ENCODE measurements around the gene LEPROT. TPM values are rescaled to one million over a fixed set of nuclear protein-coding genes. Genes with fewer than 3 reads are reported as not detected.

Gene LEPROT
- total and polyA plus RNA-seq, 2 of the 8 experiments (the other 6 are each of a cell fraction or from before 2014, with no cell fraction given) = 25.7 to 27.2 TPM

DNA sequence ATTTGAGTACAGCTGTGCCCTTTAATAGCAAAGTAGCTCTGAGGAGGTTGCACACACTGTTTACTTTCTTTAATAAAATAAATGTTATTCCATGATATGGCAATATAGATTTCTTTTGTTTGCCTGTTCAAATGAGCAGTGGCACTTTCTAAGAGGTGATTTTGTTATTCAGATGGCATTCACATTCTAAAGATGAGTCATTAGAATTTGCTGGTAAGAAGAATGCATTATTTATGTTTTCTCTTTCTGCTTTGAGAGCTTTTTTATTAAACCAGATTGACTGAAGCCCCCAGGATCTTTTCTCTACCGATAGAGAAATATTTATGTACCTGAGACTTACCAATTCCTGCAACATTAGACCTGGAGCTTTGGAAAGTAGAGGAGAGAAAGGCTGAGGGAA is 11.2 kb upstream of the LEPROT start:
- Histone ChIP-seq H3K4ac (replicated peaks; ENCODE audit: insufficient read length, low read depth, low read length) (no peak overlapping the region), H2AK5ac (ENCODE audit: low read depth, low read length) (no peak overlapping the region), H2BK5ac (ENCODE audit: low read depth, low read length) (no peak overlapping the region), H3K79me2 (ENCODE audit: control insufficient read depth in 1 of 2, insufficient read depth in 2 of 2, low read length in 2 of 2) (no peaks in the 10 kb centered on the region), H4K20me1 (replicated peaks in 1 of 2; ENCODE audit: control insufficient read depth in 1 of 2, insufficient read depth in 2 of 2, low read length in 2 of 2) (no peaks in the 10 kb centered on the region), H3K23me2 (ENCODE audit: low read depth, low read length) (no peaks in the 10 kb centered on the region), H4K91ac (replicated peaks; ENCODE audit: insufficient read length, low read length) (no peak overlapping the region), H3K18ac (ENCODE audit: extremely low read depth, low read length) (no peak overlapping the region), H3K27me3 (replicated peaks in 1 of 4; ENCODE audit: control insufficient read depth in 3 of 4, extremely low read depth in 1 of 4, insufficient read depth in 3 of 4, low read length in 3 of 4) (no peaks in the 10 kb centered on the region), H3K56ac (replicated peaks; ENCODE audit: insufficient read length, low read depth, low read length) (no peak overlapping the region), H3K9me3 (ENCODE audit: insufficient read depth in 2 of 2, low read depth in 1 of 2, low read length in 1 of 2) (no peaks in the 10 kb centered on the region), H3K36me3 (ENCODE audit: control insufficient read depth in 2 of 4, insufficient read depth in 4 of 4, low read length in 3 of 4) (no peaks in the 10 kb centered on the region), H3K79me1 (ENCODE audit: low read depth, low read length) (no peaks in the 10 kb centered on the region), H3K4me3 (ENCODE audit: extremely low read depth in 1 of 4, insufficient read depth in 2 of 4, low read depth in 3 of 4, low read length in 4 of 4) (no peak overlapping the region), H3K14ac (ENCODE audit: insufficient read length) (no peak overlapping the region), H2BK20ac (ENCODE audit: low read length) (no peak overlapping the region), H3K9ac (replicated peaks in 1 of 4; ENCODE audit: extremely low read depth in 1 of 4, low read depth in 3 of 4, low read length in 3 of 4) (no peak overlapping the region), H3K23ac (ENCODE audit: insufficient read length) (no peak overlapping the region), H3K27ac (ENCODE audit: low read depth, low read length) (no peak overlapping the region), H2BK120ac (replicated peaks; ENCODE audit: low read depth, low read length) (no peak overlapping the region), H2BK15ac (ENCODE audit: low read length) (no peak overlapping the region), H4K5ac (ENCODE audit: insufficient read length, low read depth, low read length) (no peak overlapping the region), H3K4me1 (replicated peaks in 1 of 4; ENCODE audit: control insufficient read depth in 3 of 4, insufficient read depth in 4 of 4, low read length in 3 of 4) (no peaks in the 10 kb centered on the region; a peak in 1 of 7 replicates), H4K8ac (ENCODE audit: extremely low read depth, insufficient read depth, low read length) (no peak overlapping the region), H2BK12ac (ENCODE audit: low read depth, low read length) (no peak overlapping the region), H3K4me2 (ENCODE audit: insufficient read depth in 1 of 2, low read depth in 2 of 2, low read length in 2 of 2) (no peak overlapping the region), H2AFZ (ENCODE audit: low read length) (no peak overlapping the region)
- ChIA-PET POLR2A (ENCODE audit: partially characterized antibody) (interaction anchor here (1.5 kb wide), 1 partner anchor 10 kb away, joined by 5 read pairs; no protein-coding TSS in a partner anchor), CTCF (ENCODE audit: partially characterized antibody) (interaction anchor here (0.9 to 1.5 kb wide), 3 partner anchors 10 to 91 kb away, joined by 3 to 4 read pairs (median 3); no protein-coding TSS in a partner anchor)
- FAIRE-seq = no peak
- no peak for DNase-seq (ENCODE audit: low read depth in 1 of 2, low spot score in 2 of 2)
- 33% methylated on average over 1 of the region's 1 CpG; no CpG with 5 or more reads in 1 of the 2 experiments for WGBS, 2 experiments (ENCODE audit: extremely low coverage in 1 of 2, insufficient coverage in 1 of 2, insufficient read length in 1 of 2, insufficient replicate concordance in 2 of 2, low coverage in 1 of 2, low lambda C conversion rate in 2 of 2, missing lambda C conversion rate in 1 of 2)
- TF ChIP-seq ASH2L (IDR thresholded peaks at IDR 0.05; ENCODE audit: low read length) (no peak), CTBP2 (IDR thresholded peaks at IDR 0.05; ENCODE audit: borderline replicate concordance, insufficient read depth, insufficient read length, low read length) (no peak), NRF1 (IDR thresholded peaks at IDR 0.05; ENCODE audit: low read depth, low read length) (no peak), CREB1 (IDR thresholded peaks at IDR 0.05) (no peak), SAP30 (IDR thresholded peaks at IDR 0.05; ENCODE audit: insufficient read depth, insufficient replicate concordance, low read length) (no peak), JUND (IDR thresholded peaks at IDR 0.05; ENCODE audit: low read length) (no peak), RXRA (IDR thresholded peaks at IDR 0.05; ENCODE audit: insufficient read depth, low read depth, low read length) (no peak), RBBP5 (IDR thresholded peaks at IDR 0.05; ENCODE audit: borderline replicate concordance, low read depth, low read length) (no peak), SRF (IDR thresholded peaks at IDR 0.05; ENCODE audit: low read depth, low read length) (no peak), YY1 (IDR thresholded peaks at IDR 0.05; ENCODE audit: low read depth, low read length) (no peak)
- TF ChIP-seq, protein P1, sequence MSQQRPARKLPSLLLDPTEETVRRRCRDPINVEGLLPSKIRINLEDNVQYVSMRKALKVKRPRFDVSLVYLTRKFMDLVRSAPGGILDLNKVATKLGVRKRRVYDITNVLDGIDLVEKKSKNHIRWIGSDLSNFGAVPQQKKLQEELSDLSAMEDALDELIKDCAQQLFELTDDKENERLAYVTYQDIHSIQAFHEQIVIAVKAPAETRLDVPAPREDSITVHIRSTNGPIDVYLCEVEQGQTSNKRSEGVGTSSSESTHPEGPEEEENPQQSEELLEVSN (IDR thresholded peaks at IDR 0.05) = no peak
- TF ChIP-seq, protein P2, sequence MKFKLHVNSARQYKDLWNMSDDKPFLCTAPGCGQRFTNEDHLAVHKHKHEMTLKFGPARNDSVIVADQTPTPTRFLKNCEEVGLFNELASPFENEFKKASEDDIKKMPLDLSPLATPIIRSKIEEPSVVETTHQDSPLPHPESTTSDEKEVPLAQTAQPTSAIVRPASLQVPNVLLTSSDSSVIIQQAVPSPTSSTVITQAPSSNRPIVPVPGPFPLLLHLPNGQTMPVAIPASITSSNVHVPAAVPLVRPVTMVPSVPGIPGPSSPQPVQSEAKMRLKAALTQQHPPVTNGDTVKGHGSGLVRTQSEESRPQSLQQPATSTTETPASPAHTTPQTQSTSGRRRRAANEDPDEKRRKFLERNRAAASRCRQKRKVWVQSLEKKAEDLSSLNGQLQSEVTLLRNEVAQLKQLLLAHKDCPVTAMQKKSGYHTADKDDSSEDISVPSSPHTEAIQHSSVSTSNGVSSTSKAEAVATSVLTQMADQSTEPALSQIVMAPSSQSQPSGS (IDR thresholded peaks at IDR 0.05; ENCODE audit: low read length) = no peak

All from H1 (cell line).